Renal pelvis (tissue), 4 donors: ENCODE data around the gene VSTM4. TPM values are rescaled to one million over a fixed set of nuclear protein-coding genes. Genes with fewer than 3 reads are reported as not detected.

Experiments used
- DNase-seq: peaks from one replicate; pipeline ENCODE4 v3.0.0-alpha.2; 2013
- polyA plus RNA-seq, 3 donors: library from polyadenylated mRNA; unstranded; fragments of 120-200 nt; gene quantifications; one replicate each; pipeline ENCODE4 v1.2.1, GENCODE V29; 2013; ENCODE audit not compliant: insufficient read length in 3 of 3

The VSTM4 gene
- polyA plus RNA-seq, 3 donors, result 12.2 to 13.4 (median 12.6) TPM

- no peak for DNase-seq
These were observed 35.1 kb upstream of the VSTM4 start for GRCh38 chr10:49150426-49150825.

- DNase-seq, result no peak
These were observed 34.6 kb upstream of the VSTM4 start for GRCh38 chr10:49149881-49150280.

GRCh38 chr10:49144058-49144720 is 28.9 kb upstream of the VSTM4 start:
- DNase-seq, result no peak

GRCh38 chr10:49143249-49143648 is 27.9 kb upstream of the VSTM4 start:
- DNase-seq, result no peak

- DNase-seq, result no peak
These were observed 26.4 kb upstream of the VSTM4 start for GRCh38 chr10:49141541-49142332.

- no peak for DNase-seq
These were observed 25.2 kb upstream of the VSTM4 start for GRCh38 chr10:49140304-49141177.

GRCh38 chr10:49139846-49140195 is 24.5 kb upstream of the VSTM4 start:
- no peak for DNase-seq

GRCh38 chr10:49139028-49139845 is 23.9 kb upstream of the VSTM4 start:
- DNase-seq, result no peak

- no peak for DNase-seq
These were observed 23.1 kb upstream of the VSTM4 start for GRCh38 chr10:49138361-49138891.

GRCh38 chr10:49136525-49136924 is 21.2 kb upstream of the VSTM4 start:
- DNase-seq, result no peak

GRCh38 chr10:49135575-49136313 is 20.4 kb upstream of the VSTM4 start:
- no peak for DNase-seq

GRCh38 chr10:49134327-49134726 is 19.0 kb upstream of the VSTM4 start:
- no peak for DNase-seq

GRCh38 chr10:49133706-49134248 is 18.5 kb upstream of the VSTM4 start, which contains the start of gene FAM170B:
Gene FAM170B, minus strand, starts transcription at chr10:49134021. Its CDS starts 103 bp downstream, at chr10:49133918.
- DNase-seq, result no peak

- DNase-seq, result no peak
These were observed 17.0 kb upstream of the VSTM4 start for GRCh38 chr10:49132362-49132737.

GRCh38 chr10:49131507-49132361 is 16.4 kb upstream of the VSTM4 start:
- no peak for DNase-seq

GRCh38 chr10:49129376-49129775 is 14.1 kb upstream of the VSTM4 start:
- no peak for DNase-seq

- DNase-seq, result no peak
These were observed 13.5 kb upstream of the VSTM4 start for GRCh38 chr10:49128854-49129253.

GRCh38 chr10:49123981-49124950 is 8.9 kb upstream of the VSTM4 start:
- no peak for DNase-seq
